Astrocyte of the spinal cord (primary cell): ENCODE results near the gene C16orf54.
A peak's percentile ranks its signal among the peaks of the same experiment; 100 is the strongest.
"Not testable (repeated sequence)": the region's sequence is repeated elsewhere in the genome, so short reads cannot be mapped to it uniquely, and the experiment has no call there.

Experiments
- DNase-seq: peaks from one replicate; pipeline ENCODE4 v3.0.0; 2011; ENCODE audit warnings: low read depth, low spot score
- H3K4me3 ChIP-seq: 2 replicates; pipeline ENCODE4 v1.5.1; 2011; ENCODE audit warnings: low read depth, mild to moderate bottlenecking, low read length, moderate library complexity
- in situ Hi-C: cut with HindIII; loops from 2 replicates; pipeline ENCODE4 v1.10.0; 2017; ENCODE audit warnings: low sequenced_read_pairs
- TF ChIP-seq, protein P1 (sequence below): IDR thresholded peaks from 2 replicates; pipeline ENCODE4 v1.5.1; 2012; ENCODE audit warnings: low read depth, mild to moderate bottlenecking, low read length, inconsistent platforms

Gene C16orf54, protein sequence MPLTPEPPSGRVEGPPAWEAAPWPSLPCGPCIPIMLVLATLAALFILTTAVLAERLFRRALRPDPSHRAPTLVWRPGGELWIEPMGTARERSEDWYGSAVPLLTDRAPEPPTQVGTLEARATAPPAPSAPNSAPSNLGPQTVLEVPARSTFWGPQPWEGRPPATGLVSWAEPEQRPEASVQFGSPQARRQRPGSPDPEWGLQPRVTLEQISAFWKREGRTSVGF

DNA sequence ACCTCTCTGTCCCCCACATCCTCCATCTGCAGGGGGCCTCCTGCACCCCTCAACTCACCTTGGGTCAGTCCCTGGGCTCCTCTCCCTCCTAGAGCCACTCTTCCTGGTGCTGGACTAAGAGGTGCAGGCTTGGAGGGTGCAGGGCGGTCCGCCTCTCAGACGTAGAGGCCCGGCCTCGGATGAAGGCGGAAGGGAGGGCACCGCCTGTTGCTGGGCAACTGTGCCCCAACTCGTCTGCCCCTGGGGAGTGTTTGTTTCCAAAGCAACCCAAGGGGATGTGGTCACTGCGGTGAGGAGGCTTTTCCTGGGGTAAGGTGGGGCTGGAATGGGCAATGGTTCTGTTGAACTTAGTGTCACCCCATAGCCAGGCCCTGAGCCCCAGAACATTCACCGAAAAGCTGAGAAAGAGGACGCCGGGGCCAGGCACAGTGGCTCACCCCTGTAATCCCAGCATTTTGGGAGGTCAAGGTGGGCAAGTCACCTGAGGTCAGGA lies at the start of gene C16orf54:
Gene C16orf54 (minus strand): TSS at position 138 of the 493 bp plus-strand sequence. CDS start 1,039 bp downstream, outside the sequence.
- H3K4me3 ChIP-seq: no peak within 1 kb of the TSS
- in situ Hi-C loops: no loop called here
- DNase-seq: no peak

DNA sequence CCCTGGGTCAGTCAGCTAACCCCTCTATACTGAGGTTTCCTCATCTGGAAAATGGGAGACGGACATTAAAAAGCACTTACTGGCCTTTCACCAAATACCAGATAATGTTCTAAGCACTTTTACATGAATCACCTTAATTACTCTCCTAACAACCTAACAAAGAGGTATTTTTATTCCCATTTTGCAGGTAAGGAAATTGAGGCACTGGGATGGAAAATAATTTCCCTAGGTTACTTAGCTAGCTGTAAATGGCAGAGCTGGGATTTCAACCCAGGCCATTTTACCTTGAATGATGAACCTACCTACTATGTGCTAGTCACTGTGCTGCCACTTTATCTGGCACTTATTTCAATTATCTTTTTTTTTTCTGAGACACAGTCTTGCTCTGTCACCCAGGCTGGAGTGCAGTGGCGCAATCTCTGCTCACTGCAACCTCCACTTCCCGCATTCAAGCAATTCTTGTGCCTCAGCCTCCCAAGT lies 48.5 kb upstream of the C16orf54 start:
- in situ Hi-C loops: no loop called here
- no peak for DNase-seq

More for the DNA sequence above, at the start of gene C16orf54:
- TF ChIP-seq, protein P1, sequence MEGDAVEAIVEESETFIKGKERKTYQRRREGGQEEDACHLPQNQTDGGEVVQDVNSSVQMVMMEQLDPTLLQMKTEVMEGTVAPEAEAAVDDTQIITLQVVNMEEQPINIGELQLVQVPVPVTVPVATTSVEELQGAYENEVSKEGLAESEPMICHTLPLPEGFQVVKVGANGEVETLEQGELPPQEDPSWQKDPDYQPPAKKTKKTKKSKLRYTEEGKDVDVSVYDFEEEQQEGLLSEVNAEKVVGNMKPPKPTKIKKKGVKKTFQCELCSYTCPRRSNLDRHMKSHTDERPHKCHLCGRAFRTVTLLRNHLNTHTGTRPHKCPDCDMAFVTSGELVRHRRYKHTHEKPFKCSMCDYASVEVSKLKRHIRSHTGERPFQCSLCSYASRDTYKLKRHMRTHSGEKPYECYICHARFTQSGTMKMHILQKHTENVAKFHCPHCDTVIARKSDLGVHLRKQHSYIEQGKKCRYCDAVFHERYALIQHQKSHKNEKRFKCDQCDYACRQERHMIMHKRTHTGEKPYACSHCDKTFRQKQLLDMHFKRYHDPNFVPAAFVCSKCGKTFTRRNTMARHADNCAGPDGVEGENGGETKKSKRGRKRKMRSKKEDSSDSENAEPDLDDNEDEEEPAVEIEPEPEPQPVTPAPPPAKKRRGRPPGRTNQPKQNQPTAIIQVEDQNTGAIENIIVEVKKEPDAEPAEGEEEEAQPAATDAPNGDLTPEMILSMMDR: no peak

DNA sequence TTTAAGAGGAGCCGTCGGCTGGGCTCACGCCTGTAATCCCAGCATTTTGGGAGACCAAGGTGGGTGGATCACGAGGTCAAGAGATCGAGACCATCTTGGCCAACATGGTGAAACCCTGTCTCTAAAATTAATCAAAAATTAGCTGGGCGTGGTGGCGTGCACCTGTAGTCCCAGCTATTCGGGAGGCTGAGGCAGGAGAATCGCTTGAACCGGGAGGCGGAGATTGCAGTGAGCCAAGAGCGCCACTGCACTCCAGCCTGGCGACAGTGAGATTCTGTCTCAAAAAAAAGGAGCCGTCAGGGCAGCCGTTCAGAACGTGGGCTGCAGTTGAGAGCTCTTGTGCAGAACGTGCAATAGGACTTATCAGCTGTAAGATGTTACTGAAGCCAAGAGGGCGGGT lies 47.4 kb upstream of the C16orf54 start:
- in situ Hi-C loops, H3K4me3 ChIP-seq, DNase-seq: not testable (repeated sequence)

More for the DNA sequence above, 48.5 kb upstream of the C16orf54 start:
- TF ChIP-seq, protein P1: no peak
- no peak overlapping the region for H3K4me3 ChIP-seq

DNA sequence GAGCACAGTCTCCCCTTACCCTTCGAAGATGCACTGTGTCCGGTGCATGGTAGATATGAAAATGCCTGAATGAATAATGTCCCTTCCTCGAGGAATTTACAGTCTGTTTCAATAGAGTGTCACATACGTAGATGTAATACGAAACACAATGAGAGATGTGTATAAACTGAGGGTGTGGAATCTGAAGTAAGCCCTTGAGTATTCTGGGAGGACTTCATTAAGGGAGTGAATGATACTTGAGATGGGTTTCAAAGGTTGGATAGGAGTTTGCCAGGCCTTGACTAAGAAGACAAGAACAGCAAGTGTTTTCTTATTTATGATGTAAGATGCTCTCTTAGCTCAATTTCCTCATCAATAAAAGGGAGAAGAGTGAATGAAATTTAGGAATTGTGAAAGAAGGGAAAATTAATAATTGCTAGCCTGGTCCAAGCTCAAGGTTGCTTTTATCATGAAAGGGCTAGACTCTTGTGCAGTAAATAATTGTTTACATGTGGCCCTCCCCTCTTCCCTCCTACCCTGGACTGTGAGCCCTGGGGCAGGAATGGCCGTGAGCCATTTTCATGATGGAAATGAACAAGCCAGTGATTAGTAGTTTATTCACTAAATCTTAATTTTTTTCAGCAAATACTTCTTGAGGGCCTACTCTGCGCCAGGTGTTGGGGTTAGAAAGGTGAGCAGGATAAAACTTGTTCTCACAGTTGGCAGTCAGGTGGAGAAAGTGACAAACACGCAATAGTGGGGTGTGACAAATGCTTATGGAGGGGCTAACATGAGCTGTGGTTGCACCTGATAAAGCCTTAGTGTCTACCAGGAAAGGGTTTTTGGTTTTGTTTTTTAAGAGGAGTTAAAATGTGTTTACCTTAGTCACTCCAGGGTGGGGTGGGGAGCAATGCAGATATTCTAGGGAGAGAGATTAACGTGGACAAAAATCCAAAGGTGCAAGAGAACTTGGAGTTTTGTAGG lies 46.3 kb upstream of the C16orf54 start:
- DNase-seq: no peak
- H3K4me3 ChIP-seq: peak overlapping the region; percentile 89
- TF ChIP-seq, protein P1: no peak
- in situ Hi-C loops: no loop called here

DNA sequence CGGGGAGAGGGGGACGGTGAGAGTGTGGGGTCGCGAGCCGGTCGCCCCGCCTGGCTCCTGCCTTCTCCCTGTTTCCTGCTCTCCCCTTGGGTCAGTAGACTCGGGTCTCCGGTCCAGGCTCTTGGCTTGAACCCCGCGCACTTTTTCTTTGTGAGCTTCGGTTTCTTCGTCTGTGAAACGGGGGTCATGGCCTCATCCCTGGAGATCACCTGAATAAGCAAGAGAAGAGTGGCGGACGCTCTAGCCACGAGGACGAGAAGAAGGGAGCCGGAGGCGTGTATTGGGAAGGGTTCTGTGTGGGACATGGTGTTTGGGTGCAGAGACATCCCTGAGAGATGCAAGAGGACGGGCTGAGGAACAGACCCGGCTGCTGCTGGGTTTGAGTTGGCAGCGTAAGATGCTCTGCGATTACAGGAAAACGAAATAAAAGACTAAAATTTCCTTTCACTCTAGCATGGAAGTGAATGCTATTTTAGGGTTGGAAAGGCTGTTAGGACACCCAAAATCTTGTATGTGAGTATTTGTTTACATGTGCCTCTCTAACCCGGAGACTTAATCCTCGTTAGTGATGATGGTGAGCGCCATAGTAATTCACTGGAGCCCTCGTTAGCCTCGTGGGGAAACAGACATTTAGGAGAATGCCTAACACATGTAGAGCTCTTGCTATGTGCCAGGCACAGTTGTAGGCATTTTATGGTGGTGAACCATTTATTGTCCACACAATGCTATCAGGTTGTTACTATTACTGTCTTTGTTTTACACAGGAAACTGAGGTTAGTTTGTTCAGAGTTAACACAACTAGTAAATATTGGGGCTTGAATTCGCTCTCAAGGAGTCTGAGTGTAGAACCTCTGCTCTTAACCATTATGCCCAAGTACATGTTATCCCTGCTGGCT lies 45.4 kb upstream of the C16orf54 start:
- in situ Hi-C loops: no loop called here
- TF ChIP-seq, protein P1: no peak
- DNase-seq: no peak

DNA sequence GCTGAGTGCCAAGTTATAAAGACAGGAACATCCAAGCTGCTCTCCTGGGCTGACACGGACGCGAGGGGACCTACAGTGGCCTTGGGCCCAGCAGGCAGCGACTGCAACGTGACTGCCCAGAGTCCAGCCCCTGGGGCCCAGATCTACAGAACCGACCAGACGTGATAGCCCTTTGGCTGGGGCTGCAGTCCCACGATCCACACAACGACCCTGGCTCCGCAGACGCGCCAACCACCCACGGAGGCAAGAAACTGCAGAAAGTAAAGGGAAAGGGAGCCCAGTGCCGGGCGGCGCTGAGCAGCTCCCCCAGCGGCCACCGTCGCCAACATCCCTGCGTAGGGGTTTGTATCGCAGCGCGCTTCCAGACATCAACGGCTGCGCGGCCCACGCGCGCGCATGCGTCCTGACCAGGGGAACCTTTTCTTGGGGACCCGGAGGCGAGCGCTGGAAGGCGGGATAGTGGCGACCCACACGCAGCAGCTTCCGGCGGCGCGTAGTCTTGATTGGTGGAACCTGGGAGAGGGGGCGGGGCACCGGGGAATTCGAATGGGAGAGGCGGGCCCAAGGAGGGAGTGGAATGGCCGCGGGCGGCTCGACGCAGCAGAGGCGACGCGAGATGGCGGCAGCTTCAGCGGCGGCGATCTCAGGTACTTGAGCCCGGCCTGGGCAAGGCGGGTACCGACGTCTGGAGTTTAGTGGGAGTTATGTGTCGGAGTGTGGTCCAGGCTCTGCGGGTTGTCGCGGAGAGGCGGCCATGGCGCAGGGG lies 44.6 kb upstream of the C16orf54 start, which contains the start of gene KIF22:
Gene KIF22 (plus strand): TSS at position 569 of the 766 bp plus-strand sequence. CDS start 9 bp downstream, at position 578.
- in situ Hi-C loops: no loop called here
- TF ChIP-seq, protein P1: peak; percentile 81
- peak within 1 kb of the TSS; percentile 89 for H3K4me3 ChIP-seq
- peak; percentile 99 for DNase-seq

More for the DNA sequence above, 45.4 kb upstream of the C16orf54 start:
- H3K4me3 ChIP-seq: peak overlapping the region; percentile 89
